Head of caudate nucleus (tissue), 42 donors: ENCODE data around the gene L3HYPDH.

Experiments
- DNase-seq, 42 donors: peaks; one replicate each; pipeline versions ENCODE4 v3.0.0 to v3.0.0-alpha.2; 2020 to 2021; ENCODE audit warnings: mixed read lengths in 7 of 42
- intact Hi-C: fragments of 100-400 bp; cut with DNase I; formaldehyde crosslinking; loops from one replicate; pipeline ENCODE4 v1.15.0; 2022

The L3HYPDH gene

DNA sequence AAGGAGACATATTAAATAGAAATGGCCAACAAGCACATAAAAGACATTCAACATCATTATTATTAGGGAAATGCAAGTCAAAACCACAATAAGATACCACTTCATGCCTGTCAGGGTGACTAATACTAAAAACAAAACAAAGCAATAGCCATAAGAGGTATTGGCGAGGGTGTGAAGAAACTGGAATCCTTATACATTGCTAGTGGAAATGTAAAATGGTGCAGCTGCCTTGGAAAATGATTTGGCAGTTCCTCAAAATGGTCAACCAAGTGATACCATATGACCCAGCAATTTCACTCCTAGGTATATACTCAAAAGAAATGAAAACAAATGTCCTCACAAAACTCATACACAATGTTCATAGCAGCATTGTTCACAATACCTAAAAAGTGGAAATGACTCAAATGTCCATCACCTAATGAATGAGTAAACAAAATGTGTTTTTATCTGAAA lies 46.0 kb downstream of the L3HYPDH start:
- no peak for DNase-seq
- intact Hi-C loops: no loop called here

GRCh38 chr14:59435987-59436386 lies 48.2 kb downstream of the L3HYPDH start:
- intact Hi-C loops: no loop called here
- no peak for DNase-seq

- intact Hi-C loops: no loop called here
Measured at GRCh38 chr14:59435101-59435500, 49.1 kb downstream of the L3HYPDH start.

DNA sequence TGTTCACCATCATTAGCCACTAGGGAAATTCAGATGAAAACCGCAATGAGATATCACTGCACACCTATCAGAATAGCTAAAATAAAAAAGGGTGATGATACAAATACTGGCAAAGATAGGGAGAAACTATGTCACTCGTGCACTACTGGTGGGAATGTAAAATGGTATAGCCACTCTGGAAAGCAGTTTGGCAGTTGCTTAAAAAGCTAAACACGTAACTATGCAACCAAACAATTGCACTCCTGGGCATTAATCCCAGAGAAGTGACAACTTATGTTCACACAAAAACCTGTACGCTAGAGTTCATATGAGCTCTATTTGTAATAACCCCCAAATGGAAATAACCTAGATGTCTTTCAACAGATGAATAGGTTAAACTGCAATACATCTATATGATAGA lies 54.4 kb downstream of the L3HYPDH start:
- intact Hi-C loops: no loop called here
- no peak for DNase-seq

More at GRCh38 chr14:59435101-59435500, 49.1 kb downstream of the L3HYPDH start:
- peak in 1 of 42 donors; percentile 12 for DNase-seq

DNA sequence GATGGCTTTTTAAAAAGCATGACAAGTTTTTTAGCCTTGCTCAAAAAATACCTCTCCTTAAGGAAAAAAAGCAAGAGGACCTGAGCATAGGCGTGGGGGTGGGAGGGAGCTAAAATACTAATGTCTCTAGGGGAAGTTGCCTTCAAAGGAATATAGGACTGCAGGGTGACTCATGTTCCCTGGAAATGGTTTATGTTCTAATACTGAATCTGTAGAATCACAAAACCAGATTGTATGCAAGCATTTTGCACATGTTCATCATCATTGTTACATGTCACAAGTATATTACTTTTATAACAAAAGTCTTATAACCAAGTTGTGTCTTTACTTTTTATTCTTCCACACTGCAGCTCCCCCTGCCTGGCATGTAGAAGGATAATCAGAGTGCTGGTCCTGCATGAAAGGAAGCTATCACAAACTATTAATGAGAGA lies 55.6 kb downstream of the L3HYPDH start:
- intact Hi-C loops: no loop called here
- peak in 8 of 42 donors; percentile 7 to 56 (median 42) for DNase-seq

DNA sequence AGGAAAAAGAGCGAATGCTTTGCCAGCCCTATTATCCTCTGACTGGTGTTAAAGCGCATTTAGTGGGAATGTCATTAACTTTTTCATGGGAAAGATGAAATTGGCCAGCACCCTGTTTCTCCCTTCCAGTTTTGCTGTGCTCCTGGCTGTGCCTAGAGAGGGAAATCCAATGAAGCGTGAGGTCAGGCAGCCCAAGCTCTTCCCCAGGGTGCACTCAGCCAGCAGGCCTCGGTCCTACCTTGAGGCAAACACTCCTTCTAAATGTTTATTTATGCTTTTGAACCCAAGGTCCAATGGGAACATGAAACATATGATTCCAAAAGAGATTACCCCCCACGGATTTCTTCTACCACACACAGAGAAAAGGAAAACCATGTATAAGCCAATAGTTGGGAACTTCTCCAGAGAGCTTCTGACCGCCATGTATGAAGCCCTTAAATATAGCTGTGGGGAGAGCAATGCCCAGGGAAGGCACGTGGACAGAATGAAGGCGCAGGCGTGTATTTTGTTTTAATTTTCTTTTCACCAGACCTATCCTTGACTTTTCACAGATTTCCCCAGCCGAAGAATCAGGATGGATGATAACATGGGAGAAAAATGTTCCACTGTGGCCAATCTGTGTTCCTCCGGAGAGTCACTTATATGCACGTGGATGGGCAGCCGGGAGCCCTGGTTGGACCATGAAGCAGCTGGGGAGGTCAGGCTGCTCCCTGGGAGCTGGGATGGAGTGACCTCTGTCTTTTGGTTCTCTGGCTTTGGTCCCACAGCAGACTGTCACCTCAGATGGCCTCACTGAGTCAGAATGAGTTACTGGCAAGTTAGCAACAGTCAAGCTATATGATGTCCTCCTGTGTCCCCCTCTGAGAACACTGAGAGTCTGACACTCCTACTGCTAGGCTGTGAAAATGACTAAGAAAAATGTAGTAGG lies 56.3 kb downstream of the L3HYPDH start:
- DNase-seq: no peak
- intact Hi-C loops: no loop called here

DNA sequence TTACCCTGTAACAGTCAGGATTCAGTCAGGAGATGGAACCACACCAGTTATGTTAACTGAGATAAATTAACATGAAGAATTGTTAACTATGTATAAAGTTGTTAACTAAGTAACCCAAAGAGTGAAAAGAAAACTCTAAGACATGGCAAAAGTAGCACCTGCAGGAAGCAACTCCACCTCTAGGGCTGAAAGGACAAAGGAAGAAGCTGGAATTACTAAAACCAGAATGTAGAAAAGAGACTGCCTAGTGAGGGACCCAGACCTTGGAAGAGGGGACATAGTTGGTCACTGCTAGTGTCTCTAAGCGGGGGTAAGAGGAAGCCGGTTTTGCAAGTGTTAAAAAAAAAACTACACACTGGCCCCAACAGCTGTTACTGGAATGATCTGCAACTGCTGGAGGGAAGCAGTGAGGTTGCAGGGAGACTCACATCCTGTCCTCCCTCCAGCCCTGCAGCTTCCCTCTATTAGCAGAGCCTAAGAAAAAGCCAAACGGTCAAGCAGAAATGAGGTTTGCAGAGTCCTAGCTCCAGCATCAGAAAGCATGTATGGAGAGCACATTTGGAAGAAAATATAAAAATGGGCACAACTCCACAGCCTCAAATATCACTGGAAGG lies 58.8 kb downstream of the L3HYPDH start:
- intact Hi-C loops: no loop called here
- no peak for DNase-seq

- no peak for DNase-seq
- intact Hi-C loops: no loop called here
Measured at GRCh38 chr14:59424341-59425071, 59.7 kb downstream of the L3HYPDH start.
